IPS-20b (cell line): Measurements from ENCODE around the gene RTN4RL1.
"Not testable (repeated sequence)": the region's sequence is repeated elsewhere in the genome, so short reads cannot be mapped to it uniquely, and the experiment has no call there.

Experiments used
- H3K27ac ChIP-seq: one replicate; pipeline ENCODE4 v1.5.1; 2013; ENCODE audit warnings: low read length
- H3K27me3 ChIP-seq: 2 replicates; pipeline ENCODE4 v1.6.1; 2013; ENCODE audit warnings: mild to moderate bottlenecking, low read length, inconsistent platforms; ENCODE audit not compliant: insufficient read depth
- H3K36me3 ChIP-seq: 2 replicates; pipeline ENCODE4 v1.6.1; 2013; ENCODE audit warnings: low read depth, mild to moderate bottlenecking, inconsistent platforms, low read length, moderate library complexity; ENCODE audit not compliant: insufficient read depth
- H3K4me1 ChIP-seq: 2 replicates; pipeline ENCODE4 v1.6.1; 2013; ENCODE audit warnings: mild to moderate bottlenecking, control low read depth, inconsistent platforms, low read length, moderate library complexity; ENCODE audit not compliant: insufficient read depth
- H3K4me3 ChIP-seq: 2 replicates; pipeline ENCODE4 v1.5.1; 2013; ENCODE audit warnings: mild to moderate bottlenecking, low read length, inconsistent platforms
- H3K9ac ChIP-seq: 2 replicates; pipeline ENCODE4 v1.6.1; 2013; ENCODE audit warnings: low read depth, mild to moderate bottlenecking, inconsistent platforms, low read length, moderate library complexity
- H3K9me3 ChIP-seq: 2 replicates; pipeline ENCODE4 v1.6.1; 2013; ENCODE audit warnings: mild to moderate bottlenecking, low read depth, low read length, inconsistent platforms; ENCODE audit not compliant: insufficient read depth

RTN4RL1 gene

DNA sequence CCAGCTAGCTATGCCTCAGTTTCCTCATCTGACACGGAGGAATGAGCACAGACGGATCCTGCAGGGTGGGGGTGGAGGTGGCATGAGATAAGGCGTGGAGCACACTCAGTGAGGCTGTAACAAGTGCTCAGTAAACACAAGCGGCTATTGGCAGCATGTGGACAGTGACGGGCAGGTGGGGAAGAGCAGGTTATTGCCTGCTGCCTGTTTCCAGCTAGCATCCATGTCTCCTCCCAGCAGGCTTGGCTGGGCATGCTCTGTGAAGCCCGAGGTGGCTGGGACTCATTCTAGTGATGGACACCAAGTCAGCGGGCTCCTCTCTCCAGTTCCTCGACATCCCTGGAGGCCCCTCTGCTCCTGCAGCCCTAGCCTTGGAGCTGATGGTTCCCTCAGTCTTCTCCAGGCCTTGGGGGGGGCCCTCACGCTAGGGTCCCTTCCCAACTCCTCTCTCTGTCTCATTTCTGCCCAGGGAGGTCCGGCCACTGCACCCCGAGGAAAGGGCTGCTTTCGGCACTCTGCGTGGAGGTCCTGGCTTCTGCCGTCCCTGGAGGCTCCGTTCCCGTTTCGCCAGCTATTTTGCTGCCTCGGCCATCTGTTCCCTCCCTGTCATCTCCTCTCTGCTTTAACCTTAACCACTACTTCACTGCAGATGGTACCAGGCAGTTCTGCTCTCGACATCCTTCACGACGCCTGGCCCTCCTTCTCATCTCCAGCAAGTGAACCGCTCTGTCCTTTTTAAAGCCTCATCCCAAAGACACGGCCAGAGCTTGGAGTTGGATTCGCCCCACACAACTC is 6.2 kb downstream of the RTN4RL1 start:
- Histone ChIP-seq H3K4me1 (0 out of 2 replicates have a peak, but pooled peaks cover 3% of the 10 kb centered on the region), H3K9me3 (no peaks in the 10 kb centered on the region), H3K36me3 (no peaks in the 10 kb centered on the region), H3K27ac (no peak overlapping the region), H3K4me3 (no peak overlapping the region), H3K9ac (no peak overlapping the region), H3K27me3 (peaks cover 66% of the 10 kb centered on the region)

DNA sequence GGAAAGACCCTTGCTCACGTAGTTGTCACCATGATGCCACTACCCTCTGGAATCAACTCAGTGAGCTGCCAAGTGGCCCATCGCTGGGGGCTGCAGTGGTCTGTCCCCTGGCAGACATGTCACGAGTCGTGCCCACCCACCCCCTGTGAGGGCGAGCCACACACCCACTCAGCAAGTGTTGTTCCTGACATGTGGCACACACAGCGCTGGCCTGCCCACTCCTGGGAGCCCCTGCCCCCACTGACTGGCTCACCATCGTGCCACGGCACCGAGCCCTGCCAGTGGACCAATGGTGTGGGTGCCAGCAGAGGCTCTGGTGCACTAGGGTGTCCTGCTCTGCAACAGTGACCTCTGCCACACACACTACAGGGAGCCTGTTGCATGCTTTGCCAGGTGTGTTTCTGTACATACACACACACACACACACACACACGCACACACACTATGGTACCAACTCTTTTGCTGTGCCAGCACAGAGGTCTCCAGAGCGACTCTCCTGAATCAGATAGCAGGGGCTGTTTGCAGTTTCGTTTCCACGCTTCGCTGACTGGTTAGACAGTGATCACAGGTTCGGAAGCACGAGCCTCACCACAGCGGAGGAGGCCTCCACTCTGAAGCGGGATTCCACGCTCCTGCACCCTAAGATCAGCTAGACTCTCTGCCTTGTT is 7.7 kb downstream of the RTN4RL1 start:
- H3K4me3 ChIP-seq: no peak overlapping the region
- H3K9ac ChIP-seq: no peak overlapping the region
- no peak overlapping the region for H3K27ac ChIP-seq
- H3K9me3 ChIP-seq: no peaks in the 10 kb centered on the region
- H3K27me3 ChIP-seq: peaks cover 57% of the 10 kb centered on the region
- H3K36me3 ChIP-seq: no peaks in the 10 kb centered on the region
- H3K4me1 ChIP-seq: no peaks in the 10 kb centered on the region; the same call in 1 of the 2 replicates

DNA sequence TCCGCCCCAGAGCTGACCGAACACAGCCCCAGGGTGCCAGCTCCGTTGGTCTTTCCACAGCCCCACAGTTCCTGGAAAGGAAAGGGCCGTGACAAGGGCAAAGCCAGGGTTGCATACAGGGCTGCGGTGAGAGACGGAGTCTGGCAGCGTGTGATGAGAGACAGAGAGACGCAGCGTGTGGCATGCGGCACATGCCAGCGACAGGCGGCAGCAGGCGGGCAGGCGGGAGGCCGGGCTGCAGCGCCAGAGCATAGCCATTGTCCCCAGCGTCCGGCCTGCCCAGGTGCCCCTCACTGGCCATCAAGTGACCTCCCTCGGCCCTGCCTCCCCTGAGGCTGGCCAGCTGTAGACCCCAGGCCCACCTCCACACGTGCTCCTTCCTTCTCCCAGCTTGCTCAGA is 8.6 kb downstream of the RTN4RL1 start:
- H3K9ac ChIP-seq: no peak overlapping the region
- H3K9me3 ChIP-seq: no peaks in the 10 kb centered on the region
- no peak overlapping the region for H3K27ac ChIP-seq
- H3K4me1 ChIP-seq: peaks cover 8% of the 10 kb centered on the region
- H3K36me3 ChIP-seq: no peaks in the 10 kb centered on the region
- H3K4me3 ChIP-seq: no peak overlapping the region
- H3K27me3 ChIP-seq: peaks cover 60% of the 10 kb centered on the region

DNA sequence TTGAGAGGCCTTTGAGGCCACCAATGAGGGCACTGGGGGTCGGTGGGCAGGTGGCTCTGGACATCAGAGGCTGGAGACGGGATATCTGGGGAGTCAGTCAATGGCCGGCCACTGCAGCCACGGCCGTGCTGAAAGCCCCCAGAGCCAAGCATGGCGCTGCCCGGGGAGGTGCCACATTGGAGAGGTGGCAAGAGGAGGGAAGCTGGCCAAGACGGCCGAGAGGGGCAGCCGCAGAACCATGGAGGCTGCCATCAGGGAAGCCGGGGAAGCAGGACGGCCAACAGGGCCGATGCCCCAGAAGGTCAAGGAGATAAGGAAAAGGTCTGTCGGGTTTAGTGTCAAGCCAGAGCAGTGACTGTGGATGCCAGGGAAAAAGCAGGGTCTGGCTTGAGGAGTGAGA is 9.8 kb downstream of the RTN4RL1 start:
- no peak overlapping the region for H3K9ac ChIP-seq
- no peaks in the 10 kb centered on the region for H3K9me3 ChIP-seq
- H3K4me1 ChIP-seq: peaks cover 12% of the 10 kb centered on the region
- no peaks in the 10 kb centered on the region for H3K36me3 ChIP-seq
- no peak overlapping the region for H3K4me3 ChIP-seq
- H3K27me3 ChIP-seq: peaks cover 53% of the 10 kb centered on the region
- no peak overlapping the region for H3K27ac ChIP-seq

DNA sequence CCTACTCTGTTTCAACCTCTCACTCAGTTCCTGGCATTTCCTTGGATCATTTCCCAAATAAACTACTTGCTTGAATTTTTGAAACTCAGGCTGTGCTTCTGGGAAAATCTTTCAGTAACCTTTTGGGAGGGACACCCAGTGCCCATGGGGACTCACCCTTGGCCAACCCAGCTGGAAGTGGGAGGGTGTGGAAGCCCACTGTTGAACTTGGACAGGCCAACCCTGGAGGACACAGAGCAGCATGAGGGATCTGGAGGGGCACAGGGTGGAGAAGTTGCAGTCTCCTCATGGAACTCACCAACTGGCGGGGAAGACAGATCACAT is 11.2 kb downstream of the RTN4RL1 start:
- Histone ChIP-seq H3K9me3 (no peaks in the 10 kb centered on the region), H3K27ac (no peak overlapping the region), H3K27me3 (peaks cover 39% of the 10 kb centered on the region), H3K36me3 (no peaks in the 10 kb centered on the region), H3K4me1 (peaks cover 12% of the 10 kb centered on the region), H3K9ac (no peak overlapping the region), H3K4me3 (no peak overlapping the region)

DNA sequence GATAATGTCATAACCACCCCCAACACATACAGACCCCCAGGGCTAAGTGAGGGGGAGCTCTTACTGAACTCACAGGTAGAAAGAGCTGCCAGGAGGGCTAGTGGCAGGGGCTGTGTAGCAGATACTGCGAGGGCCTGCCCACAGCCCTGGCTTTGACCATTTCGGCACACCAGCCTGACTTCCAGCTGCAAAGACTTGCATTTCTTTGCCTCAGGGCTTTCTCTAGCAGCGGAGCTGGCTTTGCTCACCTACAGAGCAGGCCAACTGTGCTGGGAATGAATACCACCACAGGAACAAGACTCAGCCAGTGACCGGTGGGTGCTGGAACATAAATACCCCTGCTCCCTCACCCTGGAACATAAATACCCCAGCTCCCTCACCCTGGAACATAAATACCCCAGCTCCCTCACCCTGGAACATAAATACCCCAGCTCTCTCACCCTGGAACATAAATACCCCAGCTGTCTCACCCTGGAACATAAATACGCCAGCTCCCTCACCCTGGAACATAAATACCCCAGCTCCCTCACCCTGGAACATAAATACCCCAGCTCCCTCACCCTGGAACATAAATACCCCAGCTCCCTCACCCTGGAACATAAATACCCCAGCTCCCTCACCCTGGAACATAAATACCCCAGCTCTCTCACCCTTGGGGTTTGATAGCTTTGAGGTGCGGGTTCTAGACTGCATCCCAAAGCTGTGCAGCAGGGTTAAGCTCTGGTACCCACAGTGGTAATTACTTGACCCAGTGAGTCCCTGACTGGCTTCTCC is 11.7 kb downstream of the RTN4RL1 start:
- not testable (repeated sequence) for H3K27ac ChIP-seq, H3K9me3 ChIP-seq, H3K36me3 ChIP-seq, H3K9ac ChIP-seq, H3K4me3 ChIP-seq
- peaks cover 12% of the 10 kb centered on the region for H3K4me1 ChIP-seq
- peaks cover 34% of the 10 kb centered on the region for H3K27me3 ChIP-seq

DNA sequence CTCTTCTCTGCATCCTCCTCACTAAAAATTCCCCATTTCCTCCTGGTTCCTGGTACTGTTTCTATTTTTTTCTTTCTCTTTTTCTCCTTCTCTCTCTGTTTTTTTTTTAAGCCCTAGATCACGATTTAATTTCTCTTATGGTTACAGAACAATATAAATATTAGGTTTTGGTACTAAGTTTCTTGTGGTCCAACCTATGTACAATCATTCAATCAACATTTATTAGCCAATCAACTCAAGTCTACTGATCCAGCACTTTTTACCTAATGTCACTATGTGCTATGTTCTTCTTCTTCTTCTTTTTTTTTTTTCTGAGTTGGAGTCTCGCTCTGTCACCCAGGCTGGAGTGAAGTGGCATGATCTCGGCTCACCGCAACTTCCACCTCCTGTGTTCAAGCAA is 12.6 kb downstream of the RTN4RL1 start:
- Histone ChIP-seq H3K27me3 (peaks cover 25% of the 10 kb centered on the region), H3K4me3 (no peak overlapping the region), H3K9me3 (no peaks in the 10 kb centered on the region), H3K4me1 (peaks cover 12% of the 10 kb centered on the region), H3K27ac (no peak overlapping the region), H3K36me3 (no peaks in the 10 kb centered on the region), H3K9ac (no peak overlapping the region)

DNA sequence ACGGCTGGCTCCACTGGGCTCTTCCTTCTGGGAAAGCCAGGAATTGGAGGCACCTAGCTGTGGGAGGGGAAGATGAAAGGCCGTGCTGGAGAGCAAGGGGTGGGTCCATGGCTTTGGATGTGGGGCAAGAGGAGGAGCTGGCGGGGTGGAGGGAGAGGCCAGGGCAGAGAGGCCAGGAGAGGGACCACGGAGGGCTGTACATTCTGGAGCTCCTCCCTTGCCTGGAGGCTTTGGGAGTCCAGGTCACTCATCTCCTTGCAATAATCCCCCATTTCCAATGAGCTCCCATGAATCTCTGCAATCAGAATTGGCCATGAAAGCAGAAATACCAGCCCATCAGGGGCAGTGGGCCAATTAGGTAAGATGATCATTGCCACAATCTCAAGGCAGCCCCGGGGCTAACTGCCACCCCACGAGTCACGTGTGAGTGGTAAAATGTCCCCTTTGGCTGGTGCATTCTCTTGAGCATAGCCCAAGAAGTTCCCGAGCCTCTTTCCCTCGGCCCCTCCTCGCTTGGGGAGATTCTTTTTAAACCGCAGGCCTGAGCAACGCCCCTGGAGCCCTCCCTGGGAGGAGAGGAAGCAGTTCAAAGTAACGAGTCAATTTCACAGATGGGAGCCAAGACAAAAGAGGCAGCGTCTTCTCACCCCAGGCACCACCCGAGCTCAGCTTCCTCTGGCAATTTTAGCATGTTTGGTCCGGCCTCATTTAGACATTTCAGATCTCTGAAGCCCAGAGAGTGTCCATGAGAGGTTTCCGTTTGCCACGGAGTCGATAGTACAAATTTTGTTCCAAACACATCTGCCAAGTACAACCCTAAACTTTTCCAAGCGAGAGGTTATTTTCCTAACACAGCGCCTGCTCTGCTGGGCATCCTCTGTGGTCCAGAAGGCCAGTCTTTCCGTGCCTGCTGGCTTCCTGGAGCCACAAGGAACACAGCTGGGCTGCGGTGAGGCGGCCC is 13.4 kb downstream of the RTN4RL1 start:
- Histone ChIP-seq H3K27ac (no peak overlapping the region), H3K4me1 (peaks cover 12% of the 10 kb centered on the region)

DNA sequence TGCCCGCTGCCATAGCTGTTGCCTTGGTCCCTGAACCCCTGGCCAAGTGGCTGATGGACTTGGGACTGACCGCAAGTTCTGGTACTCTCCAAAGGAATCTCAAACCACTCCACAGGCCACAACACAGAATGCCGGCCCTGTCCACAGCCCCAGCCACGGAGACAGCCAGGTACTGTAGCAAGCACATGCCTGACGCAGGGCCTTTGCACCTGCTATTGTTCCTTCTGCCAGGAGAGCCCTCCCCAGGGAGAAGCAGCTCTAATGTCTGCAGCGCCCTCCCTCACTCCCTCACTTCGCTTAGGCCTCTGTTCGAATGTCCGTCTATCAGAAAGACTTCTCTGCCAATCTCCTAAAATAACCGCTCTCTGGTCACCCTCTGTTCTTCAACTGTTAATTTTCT is 15.4 kb downstream of the RTN4RL1 start:
- Histone ChIP-seq H3K4me3 (no peak overlapping the region), H3K36me3 (no peaks in the 10 kb centered on the region), H3K27ac (no peak overlapping the region), H3K9ac (no peak overlapping the region), H3K4me1 (peaks cover 12% of the 10 kb centered on the region), H3K9me3 (no peaks in the 10 kb centered on the region), H3K27me3 (peaks cover 19% of the 10 kb centered on the region)

More for the DNA sequence above, 13.4 kb downstream of the RTN4RL1 start:
- Histone ChIP-seq H3K9me3 (no peaks in the 10 kb centered on the region), H3K9ac (no peak overlapping the region), H3K27me3 (peaks cover 19% of the 10 kb centered on the region), H3K36me3 (no peaks in the 10 kb centered on the region), H3K4me3 (0 out of 2 replicates have a peak overlapping the region, but pooled peaks have one; percentile 26)

DNA sequence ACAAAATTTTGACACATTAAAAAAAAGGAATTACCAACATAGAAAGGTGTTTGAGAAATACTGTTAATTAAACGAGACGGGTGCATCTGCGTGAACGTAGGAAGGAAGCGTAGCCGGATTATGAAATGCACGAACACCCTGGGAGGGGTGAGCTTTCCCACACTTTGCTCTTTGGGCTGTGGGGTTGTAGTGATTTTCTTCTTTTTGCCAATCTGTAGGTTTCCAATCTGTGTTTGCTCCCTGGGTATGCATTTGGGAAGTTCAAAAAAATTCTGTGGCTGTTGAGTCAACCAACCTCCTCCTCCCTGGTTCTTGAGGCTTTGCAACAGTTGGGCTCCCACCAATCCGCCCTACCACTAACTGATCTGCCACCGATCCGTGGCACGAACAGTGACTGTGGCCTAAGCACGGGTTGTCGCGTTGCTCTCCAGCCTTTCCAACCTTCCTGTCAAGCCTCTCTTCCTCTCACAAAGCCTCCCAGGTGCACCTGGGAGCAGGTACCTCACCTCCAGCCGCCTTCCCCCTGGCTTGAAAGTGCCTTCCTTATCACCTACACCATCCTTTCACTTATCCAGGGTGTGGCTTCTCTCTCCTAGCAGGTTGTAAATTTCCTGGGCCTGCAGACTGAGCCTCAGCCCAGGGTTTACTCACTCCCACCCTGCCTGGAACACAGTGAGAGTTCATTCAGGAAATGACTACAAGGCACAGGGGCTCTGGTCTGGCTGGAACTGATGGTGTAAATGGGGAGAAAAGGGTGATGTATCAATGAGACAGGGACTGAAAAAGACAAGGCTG is 16.6 kb downstream of the RTN4RL1 start:
- Histone ChIP-seq H3K27me3 (peaks cover 19% of the 10 kb centered on the region), H3K9me3 (no peaks in the 10 kb centered on the region), H3K27ac (no peak overlapping the region), H3K4me1 (peaks cover 12% of the 10 kb centered on the region), H3K36me3 (no peaks in the 10 kb centered on the region), H3K4me3 (no peak overlapping the region), H3K9ac (no peak overlapping the region)
